GM19193 (cell line): Measurements from ENCODE around the gene SLC22A17.

ENCODE experiments used
- POLR2A ChIP-seq: IDR thresholded peaks from 4 replicates; pipeline ENCODE4 v1.6.1; 2011; ENCODE audit not compliant: insufficient read depth, insufficient read length; ENCODE audit errors: extremely low read depth

SLC22A17 gene

GRCh38 chr14:23352506-23353432 lies at the start of gene SLC22A17:
Gene SLC22A17 (minus strand): TSS chr14:23352887.
- no peak for TF ChIP-seq POLR2A

GRCh38 chr14:23401291-23401690 lies 48.6 kb upstream of the SLC22A17 start:
- TF ChIP-seq POLR2A, result no peak

GRCh38 chr14:23399591-23399990 lies 46.9 kb upstream of the SLC22A17 start:
- TF ChIP-seq POLR2A, result no peak

- TF ChIP-seq POLR2A, result no peak
Observed at GRCh38 chr14:23399136-23399535, 46.4 kb upstream of the SLC22A17 start.

- TF ChIP-seq POLR2A, result no peak
Observed at GRCh38 chr14:23398348-23398747, 45.7 kb upstream of the SLC22A17 start.

GRCh38 chr14:23396781-23397407 lies 44.2 kb upstream of the SLC22A17 start:
- no peak for TF ChIP-seq POLR2A

GRCh38 chr14:23396126-23396525 lies 43.4 kb upstream of the SLC22A17 start:
- TF ChIP-seq POLR2A, result no peak

GRCh38 chr14:23392613-23393012 lies 39.9 kb upstream of the SLC22A17 start:
- no peak for TF ChIP-seq POLR2A

- TF ChIP-seq POLR2A, result no peak
Observed at GRCh38 chr14:23389396-23389795, 36.7 kb upstream of the SLC22A17 start.

- TF ChIP-seq POLR2A, result no peak
Observed at GRCh38 chr14:23388996-23389395, 36.3 kb upstream of the SLC22A17 start.

GRCh38 chr14:23387916-23388882 lies 35.5 kb upstream of the SLC22A17 start:
- no peak for TF ChIP-seq POLR2A

GRCh38 chr14:23386999-23387398 lies 34.3 kb upstream of the SLC22A17 start:
- no peak for TF ChIP-seq POLR2A

- TF ChIP-seq POLR2A, result no peak
Observed at GRCh38 chr14:23385642-23386265, 33.1 kb upstream of the SLC22A17 start.

GRCh38 chr14:23385244-23385641 lies 32.6 kb upstream of the SLC22A17 start:
- TF ChIP-seq POLR2A, result no peak
